GM23248 (cell line): ENCODE data around the gene GPR61.

Experiments
- EZH2 ChIP-seq: fragments of 200-600 bp; sonication (generic); IDR thresholded peaks from 2 replicates; pipeline ENCODE4 v1.6.1; 2018; ENCODE audit warnings: antibody characterized with exemption, mild to moderate bottlenecking; ENCODE audit not compliant: insufficient read depth, poor library complexity, severe bottlenecking
- EZH2phosphoT487 ChIP-seq: fragments of 200-600 bp; sonication (generic); IDR thresholded peaks from 2 replicates; pipeline ENCODE4 v1.6.1; 2018; ENCODE audit warnings: antibody characterized with exemption, moderate library complexity, mild to moderate bottlenecking, low read depth; ENCODE audit not compliant: insufficient read depth

GRCh38 chr1:109541102-109541501 is 1.4 kb downstream of the GPR61 start:
- TF ChIP-seq EZH2phosphoT487 (no peak), EZH2 (no peak)
